ENCODE measurements around the gene SH3RF3.

GRCh38 chr2:109186656-109187250 is 57.7 kb downstream of the SH3RF3 start:
- TF ChIP-seq YY1 (IDR thresholded peaks at IDR 0.05; ENCODE audit: insufficient read depth, insufficient read length) (no peak), ZNF274 (IDR thresholded peaks at IDR 0.05; ENCODE audit: low read depth, low read length) (no peak), SUZ12 (IDR thresholded peaks at IDR 0.05; ENCODE audit: extremely low read depth, insufficient read depth, insufficient read length) (no peak)

All from NT2/D1 (cell line).